H9 (cell line): ENCODE data around the gene GRAMD1B. TPM values are rescaled to one million over a fixed set of nuclear protein-coding genes. Genes with fewer than 3 reads are reported as not detected.

Source experiments
- DNase-seq: peaks from one replicate; pipeline ENCODE4 v3.0.0-alpha.2; 2017
- H2AFZ ChIP-seq: one replicate; pipeline ENCODE4 v1.6.1; 2013; ENCODE audit warnings: mild to moderate bottlenecking, low read length, control low read depth, moderate library complexity
- H2AK5ac ChIP-seq: 2 replicates; pipeline ENCODE4 v1.6.1; 2013; ENCODE audit warnings: low read length, control low read depth, mixed read lengths; ENCODE audit not compliant: insufficient read length
- H2BK120ac ChIP-seq: one replicate; pipeline ENCODE4 v1.6.1; 2013; ENCODE audit warnings: low read depth, mild to moderate bottlenecking, low read length, control low read depth, inconsistent platforms; ENCODE audit not compliant: poor library complexity, severe bottlenecking
- H2BK12ac ChIP-seq: 2 replicates; pipeline ENCODE4 v1.6.1; 2013; ENCODE audit warnings: low read length, control low read depth, mixed read lengths, low read depth; ENCODE audit not compliant: insufficient read length
- H2BK15ac ChIP-seq: 2 replicates; pipeline ENCODE4 v1.6.1; 2013; ENCODE audit warnings: low read depth, low read length, control low read depth
- H2BK20ac ChIP-seq: one replicate; pipeline ENCODE4 v1.6.1; 2013; ENCODE audit warnings: low read depth, mild to moderate bottlenecking, low read length, control low read depth, inconsistent platforms; ENCODE audit not compliant: poor library complexity, severe bottlenecking
- H2BK5ac ChIP-seq: 2 replicates; pipeline ENCODE4 v1.6.1; 2013; ENCODE audit warnings: low read length, control low read depth, mixed read lengths; ENCODE audit not compliant: insufficient read length
- H3K14ac ChIP-seq: 2 replicates; pipeline ENCODE4 v1.6.1; 2013; ENCODE audit warnings: low read length, control low read depth; ENCODE audit not compliant: insufficient read depth
- H3K18ac ChIP-seq: 2 replicates; pipeline ENCODE4 v1.6.1; 2013; ENCODE audit warnings: low read depth, mild to moderate bottlenecking, mixed read lengths, low read length, control low read depth; ENCODE audit not compliant: insufficient read length
- H3K23ac ChIP-seq: 2 replicates; pipeline ENCODE4 v1.6.1; 2013; ENCODE audit warnings: low read length, control low read depth, mixed read lengths, low read depth; ENCODE audit not compliant: insufficient read length
- H3K23me2 ChIP-seq: 2 replicates; pipeline ENCODE4 v1.6.1; 2013; ENCODE audit warnings: low read depth, mild to moderate bottlenecking, mixed read lengths, low read length, control low read depth; ENCODE audit not compliant: insufficient read length, poor library complexity, severe bottlenecking
- H3K27ac ChIP-seq: 2 replicates; pipeline ENCODE4 v1.5.1; 2013; ENCODE audit warnings: low read length, control low read depth, mixed read lengths, low read depth; ENCODE audit not compliant: insufficient read length
- H3K27me3 ChIP-seq: 2 replicates; pipeline ENCODE4 v1.6.1; 2013; ENCODE audit warnings: low read length, control low read depth, inconsistent platforms; ENCODE audit not compliant: insufficient read depth
- H3K4ac ChIP-seq: 2 replicates; pipeline ENCODE4 v1.6.1; 2013; ENCODE audit warnings: low read depth, mild to moderate bottlenecking, control low read depth, inconsistent platforms, low read length, moderate library complexity
- H3K4me1 ChIP-seq: 2 replicates; pipeline ENCODE4 v1.6.1; 2013; ENCODE audit warnings: low read length, control low read depth, inconsistent platforms; ENCODE audit not compliant: insufficient read depth
- H3K4me2 ChIP-seq: 2 replicates; pipeline ENCODE4 v1.6.1; 2013; ENCODE audit warnings: low read length, control low read depth, mixed read lengths; ENCODE audit not compliant: insufficient read length, insufficient read depth
- H3K56ac ChIP-seq: 2 replicates; pipeline ENCODE4 v1.6.1; 2013; ENCODE audit warnings: low read depth, mild to moderate bottlenecking, mixed read lengths, low read length, control low read depth; ENCODE audit not compliant: insufficient read length
- H3K79me1 ChIP-seq: 2 replicates; pipeline ENCODE4 v1.6.1; 2013; ENCODE audit warnings: low read depth, mild to moderate bottlenecking, moderate library complexity, low read length, control low read depth, inconsistent platforms; ENCODE audit not compliant: insufficient read depth, poor library complexity, severe bottlenecking
- H3K79me2 ChIP-seq: 2 replicates; pipeline ENCODE4 v1.6.1; 2013; ENCODE audit warnings: low read length, control low read depth, inconsistent platforms; ENCODE audit not compliant: insufficient read depth
- H3K9ac ChIP-seq: 2 replicates; pipeline ENCODE4 v1.6.1; 2013; ENCODE audit warnings: low read length, control low read depth, mixed read lengths; ENCODE audit not compliant: insufficient read length; ENCODE audit errors: extremely low read depth
- H3K9me3 ChIP-seq: one replicate; pipeline ENCODE4 v1.6.1; 2013; ENCODE audit warnings: low read depth, low read length, inconsistent platforms; ENCODE audit not compliant: control insufficient read depth
- H3T11ph ChIP-seq: one replicate; pipeline ENCODE4 v1.6.1; 2013; ENCODE audit warnings: mild to moderate bottlenecking, low read length, control low read depth, inconsistent platforms
- H4K20me1 ChIP-seq: one replicate; pipeline ENCODE4 v1.6.1; 2013; ENCODE audit not compliant: control insufficient read depth, insufficient read length, insufficient read depth
- H4K5ac ChIP-seq: 2 replicates; pipeline ENCODE4 v1.6.1; 2013; ENCODE audit warnings: low read depth, mild to moderate bottlenecking, mixed read lengths, low read length, control low read depth; ENCODE audit not compliant: insufficient read length
- H4K8ac ChIP-seq: replicated peaks from 2 replicates; pipeline ENCODE4 v1.6.1; 2013; ENCODE audit warnings: low read length, control low read depth, mixed read lengths, low read depth; ENCODE audit not compliant: insufficient read length
- H4K91ac ChIP-seq: 2 replicates; pipeline ENCODE4 v1.6.1; 2013; ENCODE audit warnings: low read depth, mild to moderate bottlenecking, moderate library complexity, mixed read lengths, low read length, control low read depth; ENCODE audit not compliant: insufficient read length
- H3K27ac Mint-ChIP-seq, 3 experiments: 2 replicates in 2 of 3; 3 replicates in 1 of 3; pipeline ENCODE4 v1.8.0; 2020 to 2021; ENCODE audit warnings: mixed read lengths in 3 of 3, mild to moderate bottlenecking in 1 of 3, moderate library complexity in 1 of 3
- H3K27me3 Mint-ChIP-seq: 2 replicates; pipeline ENCODE4 v1.8.0; 2021; ENCODE audit warnings: low read depth, mild to moderate bottlenecking, moderate library complexity, mixed read lengths
- H3K36me3 Mint-ChIP-seq, 3 experiments: 2 replicates in 2 of 3; 3 replicates in 1 of 3; pipeline ENCODE4 v1.8.0; 2020 to 2021; ENCODE audit warnings: low read depth in 3 of 3, mixed read lengths in 3 of 3; ENCODE audit not compliant: insufficient read depth in 1 of 3
- H3K4me1 Mint-ChIP-seq, 2 experiments: 2 replicates each; pipeline ENCODE4 v1.8.0; 2020; ENCODE audit warnings: mixed read lengths in 2 of 2
- H3K4me3 Mint-ChIP-seq, 2 experiments: 2 replicates in 1 of 2; 3 replicates in 1 of 2; pipeline ENCODE4 v1.8.0; 2020 to 2021; ENCODE audit warnings: mild to moderate bottlenecking in 2 of 2, mixed read lengths in 2 of 2, moderate library complexity in 1 of 2
- H3K9me3 Mint-ChIP-seq, 2 experiments: 2 replicates in 1 of 2; 3 replicates in 1 of 2; pipeline ENCODE4 v1.8.0; 2020; ENCODE audit warnings: mild to moderate bottlenecking in 2 of 2, mixed read lengths in 2 of 2, moderate library complexity in 1 of 2
- total RNA-seq: library from RNA; stranded (reverse); gene quantifications from 2 replicates; pipeline ENCODE4 v1.2.1, GENCODE V29; 2021
- TF ChIP-seq, protein P1 (sequence below): fragments of 200-600 bp; sonication (generic); conservative IDR thresholded peaks from 3 replicates; pipeline ENCODE4 v1.8.0; 2021; ENCODE audit warnings: antibody characterized with exemption, mild to moderate bottlenecking

The GRAMD1B gene
- total RNA-seq, 1 experiment from 2014 or later, result 25.9 TPM

DNA sequence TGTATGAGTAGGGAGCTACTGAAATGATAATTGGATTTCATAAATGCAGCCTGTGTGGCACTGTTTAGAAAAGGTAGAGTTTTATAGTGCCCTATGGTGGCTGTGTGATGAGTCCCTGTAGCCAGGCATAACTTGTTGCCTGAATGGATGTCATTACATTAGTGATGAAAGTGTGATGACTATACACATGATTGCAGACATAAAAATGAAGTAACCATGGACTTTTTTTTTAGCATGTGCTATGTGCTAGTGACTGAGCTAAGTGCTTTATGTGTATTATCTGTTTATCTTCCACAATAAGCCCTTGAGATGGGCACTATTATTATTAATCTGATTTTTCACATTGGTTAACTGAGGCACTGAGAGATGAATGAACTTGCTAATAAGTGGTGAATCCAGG, 13.5 kb upstream of the GRAMD1B start:
- H2BK120ac ChIP-seq, result no peak overlapping the region
- H3K9me3 ChIP-seq, result no peaks in the 10 kb centered on the region
- no peaks in the 10 kb centered on the region for H3K27me3 ChIP-seq
- no peaks in the 10 kb centered on the region for H4K20me1 ChIP-seq
- no peak overlapping the region for H3K4me2 ChIP-seq
- H3K27me3 Mint-ChIP-seq, result peaks cover 35% of the 10 kb centered on the region
- H3K4ac ChIP-seq, result no peak overlapping the region
- DNase-seq, result no peak
- no peaks in the 10 kb centered on the region for H3K4me1 Mint-ChIP-seq
- no peak overlapping the region for H3K9ac ChIP-seq
- H4K8ac ChIP-seq, result no peak overlapping the region
- H3K23me2 ChIP-seq, result no peaks in the 10 kb centered on the region
- H3K79me2 ChIP-seq, result no peaks in the 10 kb centered on the region
- no peak overlapping the region for H2BK20ac ChIP-seq
- no peak overlapping the region for H3K4me3 Mint-ChIP-seq
- H3K18ac ChIP-seq, result no peak overlapping the region
- H2BK12ac ChIP-seq, result no peak overlapping the region
- no peak overlapping the region for H2AK5ac ChIP-seq
- no peak overlapping the region for H3K27ac ChIP-seq
- no peaks in the 10 kb centered on the region for H3K36me3 Mint-ChIP-seq
- TF ChIP-seq, protein P1, sequence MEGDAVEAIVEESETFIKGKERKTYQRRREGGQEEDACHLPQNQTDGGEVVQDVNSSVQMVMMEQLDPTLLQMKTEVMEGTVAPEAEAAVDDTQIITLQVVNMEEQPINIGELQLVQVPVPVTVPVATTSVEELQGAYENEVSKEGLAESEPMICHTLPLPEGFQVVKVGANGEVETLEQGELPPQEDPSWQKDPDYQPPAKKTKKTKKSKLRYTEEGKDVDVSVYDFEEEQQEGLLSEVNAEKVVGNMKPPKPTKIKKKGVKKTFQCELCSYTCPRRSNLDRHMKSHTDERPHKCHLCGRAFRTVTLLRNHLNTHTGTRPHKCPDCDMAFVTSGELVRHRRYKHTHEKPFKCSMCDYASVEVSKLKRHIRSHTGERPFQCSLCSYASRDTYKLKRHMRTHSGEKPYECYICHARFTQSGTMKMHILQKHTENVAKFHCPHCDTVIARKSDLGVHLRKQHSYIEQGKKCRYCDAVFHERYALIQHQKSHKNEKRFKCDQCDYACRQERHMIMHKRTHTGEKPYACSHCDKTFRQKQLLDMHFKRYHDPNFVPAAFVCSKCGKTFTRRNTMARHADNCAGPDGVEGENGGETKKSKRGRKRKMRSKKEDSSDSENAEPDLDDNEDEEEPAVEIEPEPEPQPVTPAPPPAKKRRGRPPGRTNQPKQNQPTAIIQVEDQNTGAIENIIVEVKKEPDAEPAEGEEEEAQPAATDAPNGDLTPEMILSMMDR, result no peak
- no peak overlapping the region for H4K5ac ChIP-seq
- H3K23ac ChIP-seq, result no peak overlapping the region
- no peak overlapping the region for H3K56ac ChIP-seq
- H4K91ac ChIP-seq, result no peak overlapping the region
- no peak overlapping the region for H2BK5ac ChIP-seq
- no peak overlapping the region for H2AFZ ChIP-seq
- no peaks in the 10 kb centered on the region for H3K9me3 Mint-ChIP-seq
- no peak overlapping the region for H3K14ac ChIP-seq
- no peak overlapping the region for H2BK15ac ChIP-seq
- H3T11ph ChIP-seq, result no peak overlapping the region
- no peaks in the 10 kb centered on the region for H3K79me1 ChIP-seq
- no peaks in the 10 kb centered on the region for H3K4me1 ChIP-seq
- no peak overlapping the region for H3K27ac Mint-ChIP-seq
